Keratinocyte (primary cell): ENCODE measurements around the gene KHDC1L. TPM values are rescaled to one million over a fixed set of nuclear protein-coding genes. Genes with fewer than 3 reads are reported as not detected.

Source experiments
- DNase-seq: peaks from one replicate; pipeline ENCODE4 v3.0.0-alpha.2; 2011; ENCODE audit warnings: low read depth, missing footprints, low spot score
- FAIRE-seq: peaks from 2 replicates; lab custom pipeline; 2011; peaks lifted over from hg19 to GRCh38; lab: Jason Lieb, UNC
- H2AFZ ChIP-seq: 2 replicates; pipeline ENCODE4 v1.6.0; 2012; ENCODE audit warnings: low read length, control low read depth, inconsistent platforms; ENCODE audit not compliant: control insufficient read depth
- H3K27ac ChIP-seq: 2 replicates; pipeline ENCODE4 v1.5.1; 2011; ENCODE audit warnings: low read length; ENCODE audit not compliant: control insufficient read depth, insufficient read depth
- H3K27me3 ChIP-seq: 3 replicates; pipeline ENCODE4 v1.6.0; 2011; ENCODE audit warnings: low read length; ENCODE audit not compliant: control insufficient read depth, insufficient read depth; ENCODE audit errors: extremely low read depth
- H3K36me3 ChIP-seq, 2 experiments: 2 replicates in 1 of 2; 3 replicates in 1 of 2; pipeline ENCODE4 v1.5.1; 2011; ENCODE audit warnings: low read length in 2 of 2, mild to moderate bottlenecking in 1 of 2; ENCODE audit not compliant: control insufficient read depth in 2 of 2, insufficient read depth in 2 of 2; ENCODE audit errors: extremely low read depth in 1 of 2
- H3K4me1 ChIP-seq: 3 replicates; pipeline ENCODE4 v1.5.1; 2011; ENCODE audit warnings: low read length; ENCODE audit not compliant: control insufficient read depth, insufficient read depth; ENCODE audit errors: extremely low read depth
- H3K4me2 ChIP-seq: 3 replicates; pipeline ENCODE4 v1.6.0; 2011; ENCODE audit warnings: low read depth, low read length; ENCODE audit not compliant: control insufficient read depth, insufficient read depth; ENCODE audit errors: extremely low read depth
- H3K4me3 ChIP-seq, 3 experiments: fragments of 200-600 bp in 1 of 3; sonication (generic) in 1 of 3; 2 replicates in 2 of 3; 3 replicates in 1 of 3; pipeline ENCODE4 v1.5.1; 2011 to 2016; ENCODE audit warnings: low read length in 3 of 3, mild to moderate bottlenecking in 3 of 3, control low read depth in 2 of 3, inconsistent platforms in 1 of 3, low read depth in 1 of 3, mixed read lengths in 1 of 3, mixed run types in 1 of 3, moderate library complexity in 1 of 3; ENCODE audit not compliant: control insufficient read depth in 2 of 3, insufficient read depth in 2 of 3; ENCODE audit errors: extremely low read depth in 1 of 3
- H3K79me2 ChIP-seq: 2 replicates; pipeline ENCODE4 v1.6.0; 2012; ENCODE audit warnings: low read length; ENCODE audit not compliant: control insufficient read depth, insufficient read depth
- H3K9ac ChIP-seq: 3 replicates; pipeline ENCODE4 v1.6.0; 2011; ENCODE audit warnings: low read length; ENCODE audit not compliant: control insufficient read depth, insufficient read depth; ENCODE audit errors: extremely low read depth
- H3K9me1 ChIP-seq: 3 replicates; pipeline ENCODE4 v1.6.0; 2011; ENCODE audit warnings: low read length; ENCODE audit not compliant: control insufficient read depth, insufficient read depth; ENCODE audit errors: extremely low read depth
- H3K9me3 ChIP-seq: 2 replicates; pipeline ENCODE4 v1.5.1; 2012; ENCODE audit warnings: low read depth, low read length; ENCODE audit not compliant: control insufficient read depth
- H4K20me1 ChIP-seq: 3 replicates; pipeline ENCODE4 v1.6.0; 2011; ENCODE audit warnings: low read length; ENCODE audit not compliant: control insufficient read depth, insufficient read depth; ENCODE audit errors: extremely low read depth
- EZH2 ChIP-seq: IDR thresholded peaks from one replicate; pipeline ENCODE4 v1.6.1; 2012; ENCODE audit warnings: inconsistent platforms, mild to moderate bottlenecking, low read length, moderate library complexity
- dilution Hi-C: fragments of 300-500 bp; cut with MboI; formaldehyde crosslinking; loops from one replicate; pipeline ENCODE4 v1.7.0; 2020; ENCODE audit warnings: low sequenced_read_pairs; ENCODE audit not compliant: extremely low pct_ligation_motif_present
- polyA plus RNA-seq, 5 experiments: library from polyadenylated mRNA; depleted of rRNA in 3 of 5; stranded (reverse) in 3 of 5; stranded (forward) in 1 of 5; unstranded in 1 of 5; fragments of >200 nt; gene quantifications; 1 replicate in 1 of 5; 2 replicates in 3 of 5; 3 replicates in 1 of 5; pipeline versions ENCODE4 v1.2.1 to v1.2.3, GENCODE V29; 2011 to 2012; ENCODE audit warnings: missing spikeins in 2 of 5, low read depth in 1 of 5, low replicate concordance in 1 of 5
- TF ChIP-seq, protein P1 (sequence below), 3 experiments: IDR thresholded peaks in 1 of 3; conservative IDR thresholded peaks in 1 of 3; optimal IDR thresholded peaks in 1 of 3; 2 replicates in 2 of 3; 3 replicates in 1 of 3; pipeline versions ENCODE3 to v1.5.1; 2011; ENCODE audit warnings: low read length in 3 of 3, mild to moderate bottlenecking in 3 of 3, moderate library complexity in 2 of 3, control low read depth in 1 of 3, inconsistent platforms in 1 of 3; ENCODE audit not compliant: insufficient read depth in 2 of 3; ENCODE audit errors: extremely low read depth in 1 of 3

The KHDC1L gene
- polyA plus RNA-seq, 1 donor (not counting 4 experiments of a cell fraction or from before 2014, with no cell fraction given) = not detected

DNA sequence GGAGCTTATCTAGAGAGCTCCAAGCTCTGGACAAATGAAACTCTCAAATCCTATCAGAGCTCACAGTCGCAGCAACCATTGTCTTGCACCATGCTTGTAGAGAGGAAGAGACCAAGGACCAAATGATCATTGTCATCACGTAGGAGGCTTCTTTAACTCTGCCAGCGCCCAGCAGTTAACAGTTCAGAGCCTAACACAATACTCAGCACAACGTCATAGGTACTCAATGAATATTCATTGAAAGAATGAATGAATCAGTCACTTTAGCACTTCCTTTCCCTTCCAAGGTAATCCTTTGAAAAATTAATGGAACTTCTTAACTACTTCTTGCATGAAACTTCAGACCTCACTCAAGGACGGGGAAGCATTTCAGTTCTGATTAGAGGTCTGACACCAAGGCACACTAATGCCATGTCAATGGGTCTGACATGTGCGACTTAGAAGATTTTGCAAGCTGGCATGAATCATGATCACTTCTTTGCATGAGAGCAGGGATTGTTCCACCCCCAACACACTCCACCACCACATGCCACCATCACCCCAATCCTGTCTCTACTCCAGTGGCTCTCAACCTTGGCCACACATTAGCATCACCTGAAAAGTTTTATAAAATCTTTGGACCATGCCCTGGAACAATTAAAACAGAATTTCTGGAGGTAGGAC lies 45.1 kb downstream of the KHDC1L start:
- no peaks in the 10 kb centered on the region for H3K27me3 ChIP-seq
- peak overlapping the region in 1 of 3 experiments; percentile 50 for H3K4me3 ChIP-seq
- DNase-seq = no peak
- H3K4me2 ChIP-seq = peak overlapping the region; percentile 68
- H3K9ac ChIP-seq = no peak overlapping the region
- TF ChIP-seq, protein P1, sequence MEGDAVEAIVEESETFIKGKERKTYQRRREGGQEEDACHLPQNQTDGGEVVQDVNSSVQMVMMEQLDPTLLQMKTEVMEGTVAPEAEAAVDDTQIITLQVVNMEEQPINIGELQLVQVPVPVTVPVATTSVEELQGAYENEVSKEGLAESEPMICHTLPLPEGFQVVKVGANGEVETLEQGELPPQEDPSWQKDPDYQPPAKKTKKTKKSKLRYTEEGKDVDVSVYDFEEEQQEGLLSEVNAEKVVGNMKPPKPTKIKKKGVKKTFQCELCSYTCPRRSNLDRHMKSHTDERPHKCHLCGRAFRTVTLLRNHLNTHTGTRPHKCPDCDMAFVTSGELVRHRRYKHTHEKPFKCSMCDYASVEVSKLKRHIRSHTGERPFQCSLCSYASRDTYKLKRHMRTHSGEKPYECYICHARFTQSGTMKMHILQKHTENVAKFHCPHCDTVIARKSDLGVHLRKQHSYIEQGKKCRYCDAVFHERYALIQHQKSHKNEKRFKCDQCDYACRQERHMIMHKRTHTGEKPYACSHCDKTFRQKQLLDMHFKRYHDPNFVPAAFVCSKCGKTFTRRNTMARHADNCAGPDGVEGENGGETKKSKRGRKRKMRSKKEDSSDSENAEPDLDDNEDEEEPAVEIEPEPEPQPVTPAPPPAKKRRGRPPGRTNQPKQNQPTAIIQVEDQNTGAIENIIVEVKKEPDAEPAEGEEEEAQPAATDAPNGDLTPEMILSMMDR (optimal IDR thresholded peaks at IDR 0.05 in 1 of 3, IDR thresholded peaks at IDR 0.05 in 1 of 3, conservative IDR thresholded peaks at IDR 0.05 in 1 of 3; ENCODE audit: extremely low read depth in 1 of 3, insufficient read depth in 2 of 3, low read length in 3 of 3) = no peak
- TF ChIP-seq EZH2 = no peak
- peaks cover 10% of the 10 kb centered on the region for H3K4me1 ChIP-seq
- no peak overlapping the region for H2AFZ ChIP-seq
- dilution Hi-C loops = no loop called here
- H3K9me3 ChIP-seq = no peaks in the 10 kb centered on the region
- no peaks in the 10 kb centered on the region for H3K36me3 ChIP-seq
- FAIRE-seq = peak; percentile 29
- H3K9me1 ChIP-seq = peaks cover 5% of the 10 kb centered on the region
- no peaks in the 10 kb centered on the region for H4K20me1 ChIP-seq
- H3K27ac ChIP-seq = no peak overlapping the region
- no peaks in the 10 kb centered on the region for H3K79me2 ChIP-seq

DNA sequence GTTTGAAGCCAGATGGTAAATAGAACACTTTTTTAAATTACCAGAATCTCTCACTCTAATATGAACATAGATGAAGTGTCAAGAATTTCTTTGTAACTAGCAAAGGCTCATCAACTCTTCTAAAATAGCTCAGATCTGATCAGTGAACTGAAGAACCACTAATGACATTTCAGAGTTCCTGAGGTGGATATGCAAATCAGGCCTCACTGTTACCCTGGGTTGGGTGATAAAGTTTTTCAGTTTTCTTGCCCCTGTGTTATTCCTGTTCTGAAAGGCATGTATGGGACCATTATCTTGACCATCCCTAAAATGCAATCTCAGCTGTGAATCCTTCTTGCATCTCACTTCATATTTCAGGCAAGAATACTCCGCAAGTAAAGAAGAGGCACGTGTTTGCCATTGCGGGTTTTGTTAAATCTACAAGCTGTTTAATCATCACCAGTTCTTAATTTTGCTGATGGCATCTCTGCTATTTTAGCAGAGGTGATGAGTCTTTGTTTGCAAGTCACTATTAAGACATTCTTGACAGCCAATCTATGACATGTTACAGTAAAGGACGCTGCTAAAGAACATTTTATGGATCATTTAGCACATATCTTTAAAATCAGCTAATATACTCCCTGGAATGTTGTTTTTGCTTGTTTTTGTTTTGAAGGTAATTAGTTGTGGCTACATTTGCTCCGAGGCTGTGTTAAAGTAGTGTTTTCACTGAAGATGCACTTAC lies 47.9 kb downstream of the KHDC1L start:
- H3K9ac ChIP-seq = no peak overlapping the region
- no peaks in the 10 kb centered on the region for H3K9me3 ChIP-seq
- H4K20me1 ChIP-seq = no peaks in the 10 kb centered on the region
- DNase-seq = no peak
- FAIRE-seq = no peak
- H3K79me2 ChIP-seq = no peaks in the 10 kb centered on the region
- peaks cover 10% of the 10 kb centered on the region for H3K4me1 ChIP-seq
- no peak overlapping the region for H2AFZ ChIP-seq
- no peak overlapping the region for H3K4me3 ChIP-seq
- H3K27ac ChIP-seq = no peak overlapping the region
- no peaks in the 10 kb centered on the region for H3K36me3 ChIP-seq
- H3K9me1 ChIP-seq = peaks cover 5% of the 10 kb centered on the region
- no peak for TF ChIP-seq EZH2
- TF ChIP-seq, protein P1 (optimal IDR thresholded peaks at IDR 0.05 in 1 of 3, IDR thresholded peaks at IDR 0.05 in 1 of 3, conservative IDR thresholded peaks at IDR 0.05 in 1 of 3; ENCODE audit: extremely low read depth in 1 of 3, insufficient read depth in 2 of 3, low read length in 3 of 3) = no peak
- dilution Hi-C loops = no loop called here
- no peak overlapping the region for H3K4me2 ChIP-seq
- no peaks in the 10 kb centered on the region for H3K27me3 ChIP-seq
